Measurements from ENCODE around the gene ERN2.

Gene ERN2

DNA sequence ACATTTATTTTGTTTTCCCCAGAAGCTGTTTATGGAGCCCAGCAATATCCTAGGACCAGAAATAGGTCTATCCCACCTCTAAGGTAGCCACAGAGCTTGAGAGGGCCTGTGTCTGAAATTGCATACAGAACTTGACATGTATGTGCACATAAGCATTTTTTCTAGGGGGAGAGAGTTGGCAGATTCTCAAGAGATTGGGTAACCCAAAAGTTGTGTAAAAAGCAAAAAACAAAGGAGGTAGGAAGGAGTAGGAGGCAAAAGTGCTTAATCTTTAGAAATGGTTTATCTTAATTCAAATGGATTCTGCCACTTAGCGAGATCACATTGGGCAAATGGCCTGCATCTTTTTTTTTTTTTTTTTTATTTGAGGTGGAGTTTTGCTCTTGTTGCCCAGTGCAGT is 30.8 kb downstream of the ERN2 start:
- no peak for DNase-seq

DNA sequence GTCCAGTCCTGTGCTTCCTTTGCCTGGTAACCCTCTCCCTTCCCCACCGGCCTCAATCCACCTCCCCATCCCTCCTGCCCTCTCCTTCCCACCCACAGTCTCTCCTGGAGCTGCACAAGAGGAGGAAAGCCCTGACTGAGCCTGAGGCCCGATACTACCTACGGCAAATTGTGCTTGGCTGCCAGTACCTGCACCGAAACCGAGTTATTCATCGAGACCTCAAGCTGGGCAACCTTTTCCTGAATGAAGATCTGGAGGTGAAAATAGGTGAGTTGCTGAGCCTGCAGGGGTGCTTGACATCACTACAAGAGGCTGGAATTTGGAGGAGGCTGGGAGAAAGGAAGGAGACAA is 33.1 kb downstream of the ERN2 start:
- DNase-seq = no peak

DNA sequence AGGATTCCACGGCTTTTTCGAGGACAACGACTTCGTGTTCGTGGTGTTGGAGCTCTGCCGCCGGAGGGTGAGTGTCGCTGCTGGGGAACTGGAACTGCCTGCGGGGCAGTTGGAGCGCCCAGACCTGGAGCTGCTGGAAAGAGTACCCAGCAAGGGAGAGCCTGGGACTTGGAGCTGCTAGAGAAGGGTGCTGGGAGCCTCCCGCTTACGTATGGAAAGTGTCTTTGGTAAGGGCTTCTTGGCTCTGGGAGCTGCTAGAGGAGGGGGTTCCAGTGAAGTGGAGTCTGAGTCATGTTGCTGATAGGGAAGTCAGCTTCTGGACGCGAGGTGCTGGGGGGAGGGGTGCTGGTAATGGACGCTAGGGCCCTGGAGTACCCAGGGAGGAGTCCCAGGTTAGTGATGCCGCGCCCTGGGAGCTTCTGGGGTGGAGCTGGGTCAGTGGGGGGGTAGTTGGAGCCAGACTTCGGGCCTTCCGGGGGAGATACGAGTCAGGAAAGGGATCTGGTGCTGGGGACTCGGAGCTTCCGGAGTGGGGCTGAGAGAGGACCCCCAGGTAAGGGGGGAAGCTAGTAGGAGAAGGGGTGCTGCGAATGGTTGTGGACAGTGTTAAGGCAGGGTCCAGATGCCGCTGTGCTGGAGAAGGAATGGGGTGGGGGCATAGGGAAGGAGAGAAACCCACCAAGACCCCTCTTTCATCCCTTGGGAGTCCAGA is 33.6 kb downstream of the ERN2 start:
- peak; percentile 59 for DNase-seq

DNA sequence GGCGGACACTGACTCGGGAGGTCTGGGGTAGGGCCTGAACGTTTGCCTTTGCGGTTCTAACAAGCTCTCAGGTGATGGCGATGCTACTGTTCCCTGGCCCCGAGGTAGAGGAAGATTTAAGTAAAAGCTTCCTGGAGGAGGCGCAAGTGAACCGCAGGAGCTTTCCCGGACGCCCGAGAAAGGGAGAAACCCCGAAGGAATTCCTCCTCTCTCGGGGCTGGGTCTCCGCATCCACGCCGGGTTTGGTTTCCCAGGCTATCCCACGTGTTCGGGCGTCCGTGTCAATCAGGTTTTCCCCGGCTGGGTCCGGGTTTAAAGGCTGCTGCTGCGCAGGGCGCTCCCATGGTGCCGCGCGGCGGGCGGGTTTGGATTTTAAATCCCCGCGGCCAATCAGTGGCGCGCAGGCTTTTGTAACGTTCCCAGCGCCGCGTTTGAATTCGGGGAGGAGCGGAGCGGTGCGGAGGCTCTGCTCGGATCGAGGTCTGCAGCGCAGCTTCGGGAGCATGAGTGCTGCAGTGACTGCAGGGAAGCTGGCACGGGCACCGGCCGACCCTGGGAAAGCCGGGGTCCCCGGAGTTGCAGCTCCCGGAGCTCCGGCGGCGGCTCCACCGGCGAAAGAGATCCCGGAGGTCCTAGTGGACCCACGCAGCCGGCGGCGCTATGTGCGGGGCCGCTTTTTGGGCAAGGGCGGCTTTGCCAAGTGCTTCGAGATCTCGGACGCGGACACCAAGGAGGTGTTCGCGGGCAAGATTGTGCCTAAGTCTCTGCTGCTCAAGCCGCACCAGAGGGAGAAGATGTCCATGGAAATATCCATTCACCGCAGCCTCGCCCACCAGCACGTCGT is 34.4 kb downstream of the ERN2 start, which contains the start of gene PLK1:
PLK1 (plus strand) TSS at position 460 of the 844 bp plus-strand sequence; CDS start at position 504, 44 bp downstream.
- DNase-seq = peak; percentile 91

- DNase-seq = no peak
Observed at GRCh38 chr16:23676924-23677480, 36.0 kb downstream of the ERN2 start.

GRCh38 chr16:23673971-23674614 is 38.9 kb downstream of the ERN2 start:
- DNase-seq = no peak

DNA sequence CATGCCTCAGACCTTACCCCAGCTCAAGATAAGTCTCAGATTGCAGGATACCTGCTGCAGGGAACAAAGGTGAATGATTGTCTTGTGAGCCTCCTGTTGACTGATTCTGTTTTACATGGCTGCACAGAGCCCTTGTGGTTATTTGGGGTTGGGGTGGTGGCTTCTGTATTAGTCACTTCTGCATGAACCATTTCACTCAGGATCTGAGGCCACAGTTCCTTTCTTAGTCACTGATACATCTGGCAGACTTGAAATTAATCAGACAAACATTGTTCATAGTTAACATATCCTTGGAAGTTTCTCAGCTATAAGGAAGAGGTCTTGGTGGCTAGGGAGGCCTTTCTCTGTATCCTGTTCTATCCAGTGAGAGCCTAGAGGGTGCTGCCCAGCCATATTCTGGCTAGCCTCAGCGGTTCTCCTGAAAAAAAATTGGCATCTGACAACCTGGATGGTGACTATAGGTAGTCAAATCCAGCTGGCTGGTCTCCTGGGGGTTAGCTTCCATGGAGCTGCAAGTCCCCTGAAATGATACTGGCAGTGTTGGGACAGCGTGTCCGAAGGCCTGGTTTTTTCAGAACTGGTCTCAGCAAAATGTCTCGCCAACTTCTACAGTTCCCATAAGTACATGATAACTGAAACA is 42.8 kb downstream of the ERN2 start:
- peak; percentile 71 for DNase-seq

- DNase-seq = no peak
Observed at GRCh38 chr16:23668873-23669272, 44.1 kb downstream of the ERN2 start.

DNA sequence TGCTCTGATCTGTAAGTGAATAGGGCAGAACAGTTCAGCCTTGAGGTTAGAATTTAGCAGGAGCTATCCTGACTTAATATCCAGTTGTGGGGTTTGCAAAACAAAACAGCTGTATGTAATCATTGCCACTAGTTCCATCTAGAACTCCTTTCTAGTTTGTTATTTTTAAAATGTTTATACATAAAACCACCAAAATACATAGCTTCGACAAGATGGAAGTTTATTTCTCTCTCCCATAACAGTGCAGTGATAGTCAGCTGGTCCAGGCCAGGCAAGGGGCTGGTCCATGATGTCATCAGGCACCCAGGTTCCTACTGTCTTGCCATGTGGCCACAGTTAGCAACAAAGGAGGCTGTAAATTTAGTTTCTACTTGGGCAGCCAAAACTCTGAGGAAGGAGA is 44.8 kb downstream of the ERN2 start:
- no peak for DNase-seq

DNA sequence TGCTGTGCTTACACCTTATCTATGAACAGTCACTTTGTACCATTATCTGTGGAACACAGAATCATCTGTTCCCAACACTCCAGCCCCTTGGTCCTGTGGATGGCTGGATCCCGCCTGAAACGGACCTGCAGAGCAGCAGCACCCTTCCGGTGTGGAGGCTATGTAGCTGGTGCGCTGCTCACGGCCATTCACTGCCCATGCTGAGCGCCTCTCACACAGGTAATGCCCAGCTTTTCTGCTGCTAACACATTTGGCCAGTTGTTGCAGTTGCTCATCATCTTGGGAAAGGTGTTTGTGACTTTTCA is 45.7 kb downstream of the ERN2 start:
- no peak for DNase-seq

DNA sequence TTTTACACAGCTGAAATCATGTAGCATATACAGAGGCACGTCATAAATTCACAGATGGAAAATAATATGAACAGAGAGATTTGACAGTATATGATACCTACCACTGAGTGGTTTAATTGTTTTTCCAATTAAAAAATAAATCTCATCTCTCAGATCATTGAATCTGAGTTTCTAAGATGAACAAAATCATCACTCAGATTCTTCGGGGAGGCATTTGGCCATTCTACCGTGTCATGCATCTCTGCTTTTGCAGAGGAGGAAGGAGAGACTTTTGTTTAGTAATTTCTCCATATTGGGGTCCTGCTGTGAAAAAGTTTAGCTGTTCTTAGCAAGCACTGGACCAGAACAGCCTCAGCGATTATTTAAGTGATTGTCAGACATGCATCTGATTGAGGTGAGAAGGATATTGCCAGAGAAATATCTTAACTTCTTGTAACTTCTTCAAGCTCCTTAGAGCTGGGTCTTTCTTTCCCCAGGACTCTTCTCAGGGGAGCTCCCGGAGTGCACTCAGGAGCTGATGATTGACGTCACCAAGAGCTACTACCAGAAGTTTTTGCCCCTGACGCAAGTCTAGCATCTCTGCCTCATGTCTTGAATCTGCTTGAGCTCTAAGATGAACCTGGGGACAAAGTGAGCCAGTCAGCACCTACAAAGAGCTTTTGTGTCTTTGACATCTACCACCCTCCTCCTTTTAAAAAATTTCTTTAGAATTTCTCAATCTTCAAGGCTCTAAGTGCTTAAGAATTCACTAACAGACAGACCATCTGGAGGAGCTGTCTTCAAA is 46.3 kb downstream of the ERN2 start:
- DNase-seq = no peak

- no peak for DNase-seq
Observed at GRCh38 chr16:23663918-23664317, 49.1 kb downstream of the ERN2 start.

- DNase-seq = no peak
Observed at GRCh38 chr16:23651943-23652468, 61.0 kb downstream of the ERN2 start.

GRCh38 chr16:23650674-23651416 is 62.2 kb downstream of the ERN2 start:
- peak; percentile 13 for DNase-seq

DNA sequence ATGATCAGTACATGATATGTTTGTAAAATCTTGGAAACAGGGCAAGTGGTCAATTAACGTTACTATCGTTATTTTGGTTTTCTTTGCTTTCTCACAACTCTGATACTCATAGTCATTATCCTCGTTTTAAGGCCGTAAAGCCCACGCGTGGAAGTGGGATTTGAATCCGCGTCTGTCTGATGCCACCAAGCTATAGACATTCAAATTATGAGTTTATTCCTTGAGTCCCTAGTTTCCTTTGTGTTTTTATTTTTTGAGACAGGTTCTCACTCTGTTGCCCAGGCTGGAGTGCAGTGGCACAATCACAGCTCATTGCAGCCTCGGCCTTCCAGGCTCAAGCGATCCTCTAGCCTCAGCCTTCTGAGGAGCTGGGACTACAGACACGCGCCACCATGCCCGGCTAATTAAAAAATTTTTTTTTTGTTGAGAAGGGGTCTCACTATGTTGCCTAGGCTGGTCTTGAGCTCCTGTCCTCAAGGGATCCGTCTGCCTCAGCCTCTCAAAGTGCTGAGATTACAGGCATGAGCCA is 70.7 kb downstream of the ERN2 start:
- no peak for DNase-seq

- peak; percentile 93 for DNase-seq
Observed at GRCh38 chr16:23640931-23641765, 71.9 kb downstream of the ERN2 start, which contains the start of the genes DCTN5 and PALB2. TSS of gene DCTN5 (plus strand) at chr16:23641466. CDS start at chr16:23641543, 77 bp downstream. TSS of gene PALB2 (minus strand) at chr16:23641310. CDS start at chr16:23641157, 153 bp downstream.

DNA sequence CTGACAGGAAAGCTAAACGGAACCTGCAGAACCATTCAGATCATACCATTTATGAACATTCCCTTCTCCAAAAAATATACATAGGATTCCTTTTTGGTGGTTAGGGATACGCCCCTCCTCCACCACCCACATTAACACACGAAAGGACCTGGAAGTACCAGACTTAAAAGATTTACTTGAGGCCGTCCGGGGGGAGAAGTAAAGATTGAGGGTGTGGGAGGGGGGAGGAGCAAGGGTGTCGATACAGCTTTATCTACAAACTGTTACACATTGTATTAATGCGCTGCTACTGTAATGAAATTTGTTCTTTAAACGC is 72.4 kb downstream of the ERN2 start:
- peak; percentile 27 for DNase-seq

Data from activated CD4-positive, alpha-beta T cell treated with anti-CD3 and anti-CD28 coated beads for 48 hours (primary cell).